Measurements from ENCODE around the gene ATP2B3.

ATP2B3 gene

DNA sequence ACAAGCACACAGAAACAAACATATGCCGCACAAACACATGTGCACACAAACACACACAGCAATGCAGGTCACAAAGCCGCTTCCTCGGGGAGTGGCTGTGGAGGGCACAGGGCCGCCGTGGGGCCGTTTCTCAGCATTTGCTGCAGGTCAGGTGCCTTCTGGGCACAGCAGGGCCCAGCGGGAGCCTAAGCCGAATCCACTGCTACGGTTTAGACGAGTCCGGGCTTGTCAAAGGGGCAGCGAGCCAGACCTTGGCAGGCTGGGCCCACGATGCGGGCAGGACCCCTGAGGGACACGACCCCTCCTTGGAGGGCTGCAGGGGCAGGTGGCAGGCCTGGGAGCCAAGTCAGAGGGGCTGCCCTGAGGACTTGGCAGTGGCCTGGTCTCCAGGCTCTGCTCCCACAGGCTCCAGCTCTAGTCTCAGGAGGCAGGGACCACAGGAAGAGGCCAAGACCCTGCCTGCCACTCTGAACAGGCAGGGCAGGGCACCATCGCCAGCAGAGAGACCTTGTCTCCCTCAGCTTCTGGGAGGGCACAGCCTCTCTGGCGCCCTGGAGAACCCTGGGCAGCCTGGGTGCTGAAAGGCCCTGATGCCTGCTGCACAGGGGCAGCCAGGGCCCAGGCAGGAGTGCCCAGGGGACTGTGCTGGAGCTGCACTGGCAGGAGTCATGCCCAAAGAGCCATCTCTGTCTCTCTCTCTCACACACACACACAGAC is 5.5 kb upstream of the ATP2B3 start:
- no peak for DNase-seq

DNA sequence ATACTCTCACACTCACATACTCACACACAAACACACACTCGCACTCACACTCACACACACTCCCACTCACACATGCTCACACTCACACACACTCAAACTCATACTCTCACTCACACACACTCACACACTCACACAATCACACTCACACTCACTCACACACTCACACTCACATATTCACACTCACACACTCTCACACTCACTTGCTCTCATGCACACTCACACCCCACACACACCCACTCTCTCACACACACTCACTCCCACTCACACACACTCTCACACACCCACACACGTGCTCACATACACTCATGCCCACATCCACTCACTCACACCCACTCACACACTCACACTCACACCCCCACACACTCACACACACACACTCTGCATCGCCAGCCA is 4.9 kb upstream of the ATP2B3 start:
- no peak for DNase-seq

DNA sequence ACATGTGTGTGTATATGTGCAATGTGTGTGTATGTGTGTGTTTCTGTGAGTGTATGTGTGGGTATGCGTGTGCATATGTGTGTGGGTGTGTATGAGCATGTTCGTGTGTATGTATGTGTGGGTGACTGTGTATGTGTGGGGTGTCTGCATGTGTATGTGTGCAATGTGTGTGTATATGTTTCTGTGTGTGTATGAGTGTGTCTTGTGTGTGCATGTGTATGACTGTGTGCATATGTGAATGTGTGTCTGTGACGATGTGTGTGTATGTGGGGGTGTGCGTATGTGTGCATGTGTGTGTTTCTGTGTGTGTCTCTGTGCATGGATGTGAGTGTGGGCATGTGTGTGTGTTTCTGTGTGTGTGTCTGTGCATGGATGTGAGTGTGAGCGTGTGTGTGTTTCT is 4.2 kb upstream of the ATP2B3 start:
- DNase-seq = no peak

DNA sequence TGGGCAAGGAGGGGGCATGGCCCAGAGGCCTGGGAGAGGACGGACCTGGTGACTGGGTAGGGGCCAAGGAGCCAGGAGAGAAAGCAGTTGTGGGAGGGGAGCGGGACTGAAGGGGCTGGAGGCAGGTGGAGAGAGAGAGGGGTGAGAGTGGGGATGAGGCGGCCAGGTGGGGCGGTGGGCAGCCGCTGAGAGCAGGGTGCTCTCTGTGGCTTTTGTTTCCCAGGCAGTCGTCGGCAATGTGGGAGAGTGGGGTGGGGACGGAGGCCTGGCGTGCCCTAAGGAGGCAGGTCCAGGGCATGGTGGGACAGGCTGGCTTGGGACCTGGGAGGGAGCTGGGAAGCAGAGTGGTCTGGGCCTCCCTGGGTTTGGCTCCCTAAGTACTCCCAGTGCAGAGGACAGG is 3.2 kb upstream of the ATP2B3 start:
- DNase-seq = no peak

DNA sequence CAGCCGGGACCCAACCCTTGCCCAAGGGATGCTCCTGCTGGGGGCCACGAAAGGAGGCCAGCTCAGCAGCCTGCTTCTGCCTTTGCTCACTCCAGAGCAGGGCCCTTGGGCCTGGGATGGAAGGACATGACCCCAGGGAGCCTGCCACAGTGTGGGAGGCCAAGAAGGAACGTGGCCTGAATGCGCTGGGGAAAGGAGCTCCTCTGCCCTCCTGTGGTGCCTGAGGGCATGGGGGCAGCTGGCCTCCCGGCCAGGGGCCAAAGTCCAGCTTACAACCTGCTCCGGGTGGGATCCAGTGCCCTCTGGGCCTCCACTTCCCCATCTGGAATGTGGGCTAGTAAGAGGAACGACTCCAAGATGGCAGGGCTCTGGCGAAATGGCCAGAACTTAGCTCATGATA is 2.0 kb upstream of the ATP2B3 start:
- DNase-seq = no peak

DNA sequence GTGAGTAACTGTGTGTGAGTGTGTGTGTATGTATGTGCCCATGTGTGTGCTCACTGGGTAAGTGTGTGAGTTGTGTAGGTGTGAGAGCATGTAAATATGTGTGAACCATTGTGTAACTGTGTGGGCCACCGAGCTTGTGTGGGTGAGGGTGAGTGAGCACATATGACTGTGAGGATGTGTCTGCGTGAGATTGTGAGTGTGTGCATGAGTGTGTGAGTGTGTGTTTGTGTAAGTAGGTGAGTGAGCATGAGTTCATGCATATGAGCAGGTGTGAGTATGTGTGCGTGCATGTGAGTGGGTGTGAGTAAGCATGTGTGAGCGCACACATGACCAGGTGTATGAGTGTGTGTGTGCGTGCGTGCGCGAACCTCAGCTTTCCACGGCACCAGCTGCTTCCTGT is 1.4 kb upstream of the ATP2B3 start:
- DNase-seq = no peak

DNA sequence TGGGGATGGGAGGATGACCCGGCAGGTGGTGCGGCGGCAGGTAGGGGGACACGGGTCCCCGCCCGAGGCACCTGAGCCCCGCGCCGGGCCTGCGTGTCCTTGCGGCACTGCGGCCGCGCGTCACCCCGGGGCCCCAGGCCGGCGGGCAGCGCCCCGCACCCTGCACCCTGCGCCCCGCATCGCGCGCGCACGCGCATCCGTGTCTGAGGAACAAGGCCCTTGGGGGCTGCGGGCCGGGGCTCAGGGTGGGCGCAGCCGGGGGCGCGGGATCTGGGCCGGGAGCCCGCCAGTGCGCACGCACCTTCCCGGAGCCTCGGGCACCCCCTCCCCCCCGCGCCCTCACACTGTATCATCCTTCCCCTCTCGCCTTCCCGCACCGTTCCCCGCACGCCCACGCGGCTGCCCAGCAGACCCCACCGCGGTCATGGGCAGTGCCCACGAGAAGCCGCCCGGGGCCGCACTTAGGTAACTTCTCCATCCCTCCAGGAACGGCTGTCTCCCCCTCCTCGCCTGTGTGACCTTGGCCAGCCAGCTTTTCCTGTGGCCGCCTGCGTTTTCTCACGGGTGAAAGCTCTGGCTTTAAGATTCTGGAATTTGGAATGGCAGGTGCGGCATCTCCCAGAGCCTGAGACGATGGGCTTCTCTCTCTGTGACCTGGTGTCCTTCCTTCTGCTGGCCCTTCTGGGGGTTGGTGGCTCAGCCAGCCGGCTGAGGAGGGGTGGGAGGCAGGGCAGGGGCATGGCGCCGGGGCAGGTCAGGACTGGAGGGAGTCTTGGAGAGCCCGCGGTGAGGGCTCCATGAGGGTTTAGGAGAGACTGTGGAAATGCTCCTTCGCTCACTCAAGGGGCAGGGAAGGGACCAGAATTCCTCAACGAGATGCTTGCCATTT is 748 bp downstream of the ATP2B3 start:
- no peak for DNase-seq

DNA sequence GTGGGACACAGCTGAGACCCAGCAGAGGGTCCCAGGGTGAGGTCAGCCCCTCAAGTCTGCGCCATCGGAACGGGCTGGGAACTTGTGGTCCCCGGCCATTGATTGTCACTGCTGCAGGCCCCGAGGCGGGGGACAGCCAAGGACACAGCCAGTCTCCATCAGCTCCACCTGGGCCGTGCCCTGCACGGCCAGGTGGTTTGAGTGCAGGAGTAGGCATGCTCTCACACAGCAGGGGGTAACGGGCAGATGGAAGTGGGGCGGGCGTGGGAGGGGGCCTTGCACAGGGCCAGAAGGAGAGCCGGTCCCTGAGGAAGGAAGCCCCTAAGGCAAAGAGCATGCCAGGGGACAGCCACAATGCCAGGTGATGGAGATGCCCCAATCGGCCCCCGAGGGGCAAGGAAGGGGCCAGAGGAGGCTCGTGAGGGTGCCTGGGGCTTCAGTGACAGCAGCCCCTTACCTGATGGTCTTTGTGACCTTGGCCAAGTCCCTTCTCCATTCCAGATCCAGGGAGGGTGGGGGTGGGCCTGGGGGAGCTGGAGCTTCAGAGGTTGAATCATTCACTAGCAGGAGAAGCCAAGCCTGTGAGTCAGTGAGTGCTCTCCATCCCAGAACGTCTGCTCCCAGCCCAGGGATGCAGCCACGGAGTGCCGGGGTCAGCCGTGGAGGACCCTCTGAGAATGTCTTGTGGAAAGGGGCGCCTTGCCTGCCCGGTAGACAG is 2.3 kb downstream of the ATP2B3 start:
- no peak for DNase-seq

DNA sequence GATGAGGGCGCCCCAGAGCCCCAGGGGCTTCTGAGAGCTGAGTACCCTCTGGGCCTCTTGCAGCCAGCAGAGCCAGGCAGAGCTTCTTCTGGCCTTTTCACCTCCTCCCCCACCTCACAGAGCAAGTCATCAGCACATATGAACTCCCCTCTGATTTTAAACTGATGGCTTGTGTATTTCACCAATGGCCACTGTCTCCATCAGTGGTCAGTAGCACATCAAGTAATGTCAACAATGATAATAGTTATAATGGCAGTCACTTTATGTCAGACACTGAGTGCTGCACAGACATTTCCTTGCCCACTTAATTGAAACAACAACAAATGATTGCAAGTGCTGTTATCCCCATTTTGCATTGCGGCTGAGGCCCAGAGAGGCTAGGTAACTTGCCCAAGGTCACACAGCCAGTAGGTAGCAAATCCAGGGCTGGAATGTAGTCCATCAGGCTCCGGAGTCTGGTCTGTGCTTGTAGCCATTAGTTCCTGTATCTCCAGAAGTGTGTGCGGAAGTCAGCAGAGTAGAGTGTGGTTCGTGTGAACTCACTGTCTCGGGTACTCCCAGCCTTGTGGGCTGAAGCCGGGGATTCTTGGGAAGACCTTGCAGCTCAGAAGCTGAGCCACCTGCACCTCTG is 3.0 kb downstream of the ATP2B3 start:
- no peak for DNase-seq

DNA sequence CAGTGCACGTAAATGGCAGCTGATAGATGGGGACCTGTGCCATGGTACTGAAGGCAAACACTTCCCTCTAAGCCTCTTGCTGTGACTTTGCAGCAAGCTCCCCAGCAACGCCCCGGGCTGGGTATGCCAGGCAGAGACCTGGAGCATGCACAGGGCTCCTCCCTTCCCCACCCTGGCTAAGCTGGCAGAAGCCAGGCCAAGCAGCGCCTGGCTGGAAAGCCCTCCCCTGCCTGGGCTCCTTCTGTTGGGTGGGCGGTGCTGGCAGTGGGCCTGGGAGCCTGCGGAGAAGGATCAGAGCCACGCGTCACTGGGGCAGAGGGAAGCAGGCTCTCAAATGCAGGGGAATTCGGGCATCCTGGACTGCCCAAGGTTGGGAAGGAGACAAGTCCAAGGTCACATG is 3.6 kb downstream of the ATP2B3 start:
- DNase-seq = no peak

DNA sequence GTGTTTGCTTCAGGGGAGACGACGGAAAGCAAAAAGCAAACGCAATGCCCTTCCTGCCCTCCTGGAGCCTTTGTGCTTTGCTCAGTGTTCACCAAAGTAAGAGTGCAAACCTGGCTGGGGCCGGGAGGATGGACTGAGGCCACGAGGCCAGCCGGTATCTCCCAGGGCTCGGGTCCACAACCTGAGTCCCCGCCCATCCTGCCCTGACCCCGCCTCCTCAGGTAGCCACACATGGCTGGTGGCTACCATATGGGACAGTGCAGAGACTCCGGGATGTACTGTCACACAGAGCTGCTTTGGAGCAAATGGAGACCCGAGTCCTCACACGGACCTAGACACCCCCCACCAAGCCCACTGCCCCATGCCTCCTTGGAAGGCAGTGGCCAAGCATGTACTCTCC is 4.8 kb downstream of the ATP2B3 start:
- no peak for DNase-seq

DNA sequence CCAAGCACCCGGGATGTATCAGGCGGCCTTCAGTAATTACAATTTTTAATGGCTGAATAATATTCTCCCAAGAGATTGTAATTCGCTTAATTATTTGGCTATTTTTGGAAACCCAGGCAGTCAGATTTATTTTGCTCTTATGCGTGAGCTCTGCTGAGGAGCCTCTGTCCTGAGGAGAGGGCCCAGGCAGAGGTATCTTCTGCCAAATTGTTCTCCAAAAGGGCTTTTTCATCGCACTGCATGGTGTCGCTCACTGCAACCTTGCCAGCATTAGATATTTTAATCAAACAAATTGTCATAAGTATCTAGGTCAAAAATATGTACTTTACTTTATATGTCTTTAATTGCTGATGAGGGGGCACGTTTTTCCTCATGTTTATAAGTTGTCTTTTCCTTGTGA is 5.8 kb downstream of the ATP2B3 start:
- no peak for DNase-seq

DNA sequence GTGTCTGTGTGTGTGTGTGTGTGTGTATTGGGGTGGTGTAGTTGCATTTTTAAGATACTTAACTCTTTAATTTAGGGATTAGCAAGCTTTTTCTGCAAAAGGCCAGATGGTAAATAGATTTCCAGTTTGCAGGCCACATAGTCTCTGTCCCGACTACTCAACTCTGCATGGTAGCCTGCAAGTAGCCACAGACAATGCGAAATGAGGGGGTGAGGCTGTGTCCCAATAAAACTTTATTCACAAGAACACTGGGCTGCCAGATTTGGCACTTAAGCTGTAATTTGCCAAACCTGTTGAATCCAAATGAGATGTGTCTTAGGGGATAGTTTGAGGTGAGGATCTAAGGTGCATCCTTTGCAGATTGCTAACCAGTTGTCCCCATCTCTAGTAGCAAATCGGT is 6.8 kb downstream of the ATP2B3 start:
- DNase-seq = no peak

DNA sequence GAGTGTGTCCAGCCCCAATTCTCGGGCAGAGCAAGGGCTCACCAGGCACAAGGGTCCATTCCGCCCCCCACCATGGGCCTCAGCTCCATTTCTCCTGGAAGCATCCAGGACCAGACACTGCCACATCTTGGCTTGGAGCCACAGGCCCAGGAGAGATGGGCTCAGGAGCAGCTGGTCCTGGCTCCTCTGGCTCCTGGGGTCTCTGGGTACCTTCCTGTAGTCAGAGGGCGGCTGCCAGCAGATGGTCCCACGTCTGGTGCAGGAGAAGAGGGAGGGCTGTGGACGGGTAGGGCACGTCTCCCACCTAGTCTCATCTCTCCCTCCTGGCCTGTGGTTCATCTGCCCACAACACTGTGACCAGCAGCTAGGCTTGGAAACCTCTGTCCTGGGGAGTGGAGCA is 8.0 kb downstream of the ATP2B3 start:
- no peak for DNase-seq

DNA sequence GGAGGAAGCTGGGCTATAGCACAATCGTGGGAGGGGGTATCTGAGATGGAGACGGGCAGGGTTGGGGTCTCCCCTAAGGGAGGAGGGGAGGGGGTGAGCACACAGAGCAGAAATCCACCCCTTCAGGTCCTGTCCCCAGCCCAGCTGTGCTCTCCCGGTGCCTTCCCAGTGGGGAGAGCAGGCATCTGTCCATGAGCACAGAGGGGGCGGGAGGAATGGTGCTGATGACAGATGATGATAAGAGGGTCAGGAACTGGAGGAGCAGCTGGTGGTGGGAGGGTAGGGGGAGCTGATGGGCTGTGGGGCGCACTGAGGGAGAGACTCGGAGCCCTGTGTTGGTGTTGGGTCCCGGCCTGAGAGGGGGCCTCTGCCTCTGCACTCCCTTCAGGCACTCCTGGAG is 8.6 kb downstream of the ATP2B3 start:
- no peak for DNase-seq

DNA sequence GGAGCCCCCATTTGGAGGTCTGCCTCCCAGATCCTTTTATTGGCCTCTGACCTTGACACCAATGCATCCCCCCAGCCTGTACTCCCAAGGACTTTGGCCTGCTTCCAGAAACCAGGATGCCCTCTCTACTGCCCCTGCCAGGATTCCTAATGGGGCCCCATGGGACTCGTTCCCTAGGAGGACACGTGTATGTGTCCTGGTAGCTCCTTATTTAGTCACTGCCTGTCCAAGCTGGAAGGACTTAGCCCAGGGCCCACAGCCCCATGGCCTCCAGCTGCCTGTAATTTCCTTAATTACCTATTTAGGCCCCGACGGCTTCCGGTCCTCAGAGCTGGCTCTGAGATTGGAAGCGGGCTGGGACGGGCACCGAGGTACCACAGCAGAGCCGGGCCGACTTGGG is 9.4 kb downstream of the ATP2B3 start:
- no peak for DNase-seq

DNA sequence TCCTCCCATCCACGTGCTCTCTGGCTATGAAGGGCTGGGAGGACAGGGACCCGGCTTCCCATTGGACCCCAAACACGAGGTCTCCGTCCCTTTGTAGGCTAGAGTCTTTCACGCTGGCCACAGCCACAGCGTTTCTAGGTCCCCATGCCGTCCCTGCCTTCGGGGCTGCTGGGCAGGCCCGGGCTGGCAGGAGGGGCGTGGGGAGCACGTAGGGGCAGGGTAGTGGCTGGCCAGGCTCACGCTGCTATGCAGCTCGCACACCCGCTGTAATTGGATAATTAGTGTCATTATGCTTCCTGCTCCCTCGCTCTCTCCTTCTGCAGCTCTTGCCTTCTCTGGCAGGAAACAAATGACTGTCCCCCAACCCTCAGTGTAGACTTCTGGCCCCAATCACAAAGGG is 9.8 kb downstream of the ATP2B3 start:
- no peak for DNase-seq

DNA sequence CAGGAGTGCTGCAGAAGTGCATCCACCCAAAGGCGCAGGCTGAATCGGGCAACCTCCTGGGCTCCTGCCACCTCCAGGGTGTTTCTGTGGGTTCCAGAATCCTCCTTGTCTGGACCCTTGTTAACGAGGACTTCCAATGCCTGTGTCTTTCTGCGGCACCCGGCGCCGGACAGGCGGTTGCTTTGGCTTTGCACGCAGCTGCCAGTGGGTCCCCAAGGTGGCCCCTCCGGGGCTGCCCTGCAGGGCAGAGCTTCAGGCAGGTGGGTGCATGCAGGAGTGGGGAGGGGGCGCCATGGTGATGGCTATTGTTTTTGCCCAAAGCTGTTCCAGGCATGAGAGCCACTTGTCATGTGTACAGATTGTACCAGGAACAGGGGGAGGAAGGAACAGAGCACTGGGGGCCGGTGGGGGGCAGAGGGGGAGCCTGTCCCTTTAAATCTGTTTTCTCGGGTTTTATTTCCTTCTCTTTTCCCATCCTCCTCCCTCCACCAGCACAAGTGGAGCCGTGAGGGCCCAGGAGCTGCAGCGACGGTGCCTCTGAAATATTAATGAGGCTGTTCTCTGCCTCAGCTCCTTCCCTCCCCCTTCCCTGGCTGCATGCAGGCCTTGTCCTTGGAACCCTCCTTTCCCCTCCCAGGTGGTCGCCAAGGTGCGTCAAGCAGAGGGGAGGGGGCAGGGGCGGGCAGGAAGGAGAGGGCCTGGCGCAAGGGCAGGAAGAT is 13.1 kb downstream of the ATP2B3 start:
- no peak for DNase-seq

DNA sequence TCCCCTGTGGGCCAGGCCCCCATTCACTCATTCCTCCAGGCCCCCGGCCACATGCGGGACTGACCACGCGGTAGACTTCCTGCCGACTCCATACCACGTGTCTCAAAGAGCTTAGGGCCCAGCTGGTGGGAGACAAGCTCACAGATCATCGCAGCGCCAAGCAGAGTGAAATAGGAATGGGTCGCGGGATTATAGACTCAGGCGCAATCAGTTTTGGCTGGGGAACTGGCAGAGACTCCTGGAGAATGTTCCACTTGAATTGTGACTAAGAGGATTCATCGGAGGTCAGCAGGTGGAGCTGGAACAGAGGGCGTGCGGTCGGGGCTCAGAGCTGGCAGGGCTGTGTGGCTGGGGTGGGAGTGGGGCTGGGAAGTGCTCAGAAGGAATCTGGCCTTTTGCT is 15.6 kb downstream of the ATP2B3 start:
- no peak for DNase-seq

DNA sequence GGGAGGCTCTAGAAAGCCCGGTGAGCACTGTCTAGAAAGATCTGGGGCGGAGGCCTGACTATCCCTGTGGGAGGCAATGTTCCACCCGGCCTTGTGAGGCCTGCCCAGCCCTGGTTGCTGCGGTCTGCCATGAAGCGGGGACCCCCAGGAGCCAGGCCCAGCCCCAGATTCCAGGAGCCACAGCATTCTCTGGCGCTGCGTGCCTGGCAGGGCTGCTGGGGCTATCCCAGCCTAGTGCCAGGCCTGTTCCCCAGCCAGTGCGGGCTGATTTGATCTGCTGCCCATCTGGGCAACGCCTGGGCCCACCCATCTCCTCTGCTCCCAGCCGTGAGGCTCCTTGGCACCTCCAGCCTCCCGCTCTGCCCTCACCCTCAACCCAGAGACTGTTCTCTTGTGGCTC is 19.6 kb downstream of the ATP2B3 start:
- no peak for DNase-seq

DNA sequence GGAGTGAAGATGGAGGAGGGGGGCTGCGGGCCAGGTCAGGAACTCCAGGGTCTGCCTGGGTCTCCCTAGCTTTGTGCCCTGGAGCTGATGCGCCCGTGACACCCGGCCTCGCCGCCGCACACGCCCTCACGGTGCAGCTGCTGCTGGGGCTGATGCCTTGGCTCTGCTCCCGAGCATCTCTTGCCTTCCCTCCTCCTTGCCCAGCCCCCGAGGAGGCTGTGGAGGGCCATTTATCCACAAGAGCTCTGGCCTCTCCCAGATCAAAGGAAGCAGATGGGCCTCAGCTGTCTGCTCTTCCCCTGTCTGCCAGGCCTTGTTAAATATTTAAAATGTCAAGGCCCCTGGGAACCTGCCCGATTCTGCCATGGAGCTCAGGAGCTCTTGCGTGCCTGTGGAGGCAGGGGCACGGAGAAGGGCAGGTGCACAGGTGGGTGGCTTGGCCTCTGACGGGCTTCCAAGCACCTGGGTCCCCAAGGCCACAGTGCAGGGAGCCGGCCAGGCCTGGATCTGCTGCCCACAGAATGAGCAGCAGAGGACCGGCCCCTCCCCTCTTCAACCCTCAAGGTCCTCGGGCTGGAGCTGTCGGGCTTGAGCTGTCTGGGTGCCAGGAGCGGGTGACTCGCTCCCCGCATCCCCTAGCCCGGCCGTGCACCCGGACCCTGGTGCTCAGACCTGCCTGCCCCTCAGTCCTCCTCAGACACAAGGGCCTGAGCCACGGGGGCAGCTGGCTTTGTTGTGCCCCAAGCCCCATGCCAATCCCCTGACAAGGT is 20.3 kb downstream of the ATP2B3 start:
- no peak for DNase-seq

DNA sequence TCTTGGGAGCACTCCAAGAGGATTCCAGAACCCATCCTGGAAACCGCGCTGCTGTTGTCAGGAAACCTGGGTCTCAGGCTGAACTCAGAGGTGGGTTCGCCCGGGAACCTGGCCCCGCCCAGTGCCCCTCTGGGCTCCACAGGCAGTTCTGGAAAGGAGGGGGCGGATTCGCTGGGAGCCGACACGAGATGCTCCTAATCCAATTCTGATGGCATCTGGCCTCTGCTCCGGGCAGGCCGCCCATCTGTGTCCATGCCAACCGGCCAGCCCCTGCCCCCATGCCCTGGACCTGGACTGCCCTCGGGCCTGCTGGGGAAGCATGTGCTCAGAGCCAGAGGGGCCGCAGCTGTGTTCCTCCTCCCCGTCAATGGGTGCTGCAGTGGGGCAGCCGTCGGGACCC is 21.0 kb downstream of the ATP2B3 start:
- DNase-seq = no peak

Data from stimulated activated CD4-positive, alpha-beta T cell treated with anti-CD3 and anti-CD28 coated beads, Interleukin-4, amount 100 ng/mL, for 24 hours (primary cell).